ENCODE results near the gene ACTBL2. TPM values are rescaled to one million over a fixed set of nuclear protein-coding genes. Genes with fewer than 3 reads are reported as not detected.

Gene ACTBL2
- total and polyA plus RNA-seq, 2 of the 13 experiments (the other 11 are each of a cell fraction or from before 2014, with no cell fraction given): not detected

GRCh38 chr5:57448751-57449150 is 33.9 kb downstream of the ACTBL2 start:
- 0% methylated on average over 1 of the region's 1 CpG for WGBS (ENCODE audit: low lambda C conversion rate)
- Histone ChIP-seq H3K4me2 (ENCODE audit: low read depth, low read length) (no peak overlapping the region), H3K9me3 (ENCODE audit: low read length) (no peaks in the 10 kb centered on the region), H3K9ac (ENCODE audit: insufficient read depth, low read depth, low read length) (no peak overlapping the region), H3K27me3 (ENCODE audit: control insufficient read depth in 1 of 2, insufficient read depth in 2 of 2, low read length in 2 of 2) (no peaks in the 10 kb centered on the region), H2AFZ (ENCODE audit: low read length) (no peak overlapping the region), H3K4me1 (ENCODE audit: insufficient read depth, low read length) (no peaks in the 10 kb centered on the region), H3K27ac (ENCODE audit: extremely low read length, insufficient read depth, low read length) (no peak overlapping the region), H4K20me1 (ENCODE audit: insufficient read depth, low read length) (no peaks in the 10 kb centered on the region), H3K79me2 (ENCODE audit: insufficient read depth, low read length) (no peaks in the 10 kb centered on the region), H3K36me3 (replicated peaks in 1 of 2; ENCODE audit: control insufficient read depth in 1 of 2, insufficient read depth in 2 of 2, low read length in 2 of 2) (no peaks in the 10 kb centered on the region), H3K4me3 (replicated peaks in 1 of 3; ENCODE audit: insufficient read depth in 1 of 3, low read depth in 2 of 3, low read length in 3 of 3) (no peak overlapping the region)
- FAIRE-seq (no peak), DNase-seq (ENCODE audit: low spot score) (no peak), ATAC-seq (no peak)
- ChIA-PET CTCF (ENCODE audit: low intra/inter-chr PET ratio, low total read pairs) (no interaction called here), POLR2A (no interaction called here)
- BruUV-seq (replicated peaks): no TSS peak
- in situ Hi-C loops (cut with HindIII; ENCODE audit: extremely low pct_ligation_motif_present, low pct_unique_long_range_greater_than_20kb): no loop called here
- intact Hi-C loops (cut with micrococcal nuclease; ENCODE audit: unreplicated experiment): no loop called here
- TF ChIP-seq, protein P1, sequence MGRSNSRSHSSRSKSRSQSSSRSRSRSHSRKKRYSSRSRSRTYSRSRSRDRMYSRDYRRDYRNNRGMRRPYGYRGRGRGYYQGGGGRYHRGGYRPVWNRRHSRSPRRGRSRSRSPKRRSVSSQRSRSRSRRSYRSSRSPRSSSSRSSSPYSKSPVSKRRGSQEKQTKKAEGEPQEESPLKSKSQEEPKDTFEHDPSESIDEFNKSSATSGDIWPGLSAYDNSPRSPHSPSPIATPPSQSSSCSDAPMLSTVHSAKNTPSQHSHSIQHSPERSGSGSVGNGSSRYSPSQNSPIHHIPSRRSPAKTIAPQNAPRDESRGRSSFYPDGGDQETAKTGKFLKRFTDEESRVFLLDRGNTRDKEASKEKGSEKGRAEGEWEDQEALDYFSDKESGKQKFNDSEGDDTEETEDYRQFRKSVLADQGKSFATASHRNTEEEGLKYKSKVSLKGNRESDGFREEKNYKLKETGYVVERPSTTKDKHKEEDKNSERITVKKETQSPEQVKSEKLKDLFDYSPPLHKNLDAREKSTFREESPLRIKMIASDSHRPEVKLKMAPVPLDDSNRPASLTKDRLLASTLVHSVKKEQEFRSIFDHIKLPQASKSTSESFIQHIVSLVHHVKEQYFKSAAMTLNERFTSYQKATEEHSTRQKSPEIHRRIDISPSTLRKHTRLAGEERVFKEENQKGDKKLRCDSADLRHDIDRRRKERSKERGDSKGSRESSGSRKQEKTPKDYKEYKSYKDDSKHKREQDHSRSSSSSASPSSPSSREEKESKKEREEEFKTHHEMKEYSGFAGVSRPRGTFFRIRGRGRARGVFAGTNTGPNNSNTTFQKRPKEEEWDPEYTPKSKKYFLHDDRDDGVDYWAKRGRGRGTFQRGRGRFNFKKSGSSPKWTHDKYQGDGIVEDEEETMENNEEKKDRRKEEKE (IDR thresholded peaks at IDR 0.05): no peak
- TF ChIP-seq CBX1 (IDR thresholded peaks at IDR 0.05; ENCODE audit: low read depth) (no peak), SP4 (CRISPR knock-in tag; IDR thresholded peaks at IDR 0.05) (no peak), DR1 (CRISPR knock-in tag; IDR thresholded peaks at IDR 0.05) (no peak), EZH2 (conservative IDR thresholded peaks at IDR 0.05; ENCODE audit: low read depth, low read length) (no peak), ZNF446 (CRISPR knock-in tag; IDR thresholded peaks at IDR 0.05) (no peak), MZF1 (CRISPR knock-in tag; IDR thresholded peaks at IDR 0.05; ENCODE audit: borderline replicate concordance) (no peak), MTERF4 (CRISPR knock-in tag; IDR thresholded peaks at IDR 0.05) (no peak), ZNF557 (CRISPR knock-in tag; IDR thresholded peaks at IDR 0.05) (no peak), ZNF713 (CRISPR knock-in tag; IDR thresholded peaks at IDR 0.05) (no peak), KDM5A (IDR thresholded peaks at IDR 0.05; ENCODE audit: borderline replicate concordance, low read length) (no peak), SP5 (CRISPR knock-in tag; IDR thresholded peaks at IDR 0.05; ENCODE audit: borderline replicate concordance, low read depth) (no peak), ZBTB49 (CRISPR knock-in tag; IDR thresholded peaks at IDR 0.05; ENCODE audit: borderline replicate concordance) (no peak), ZNF639 (CRISPR knock-in tag; conservative IDR thresholded peaks at IDR 0.05) (no peak), ZNF496 (CRISPR knock-in tag; IDR thresholded peaks at IDR 0.05; ENCODE audit: insufficient replicate concordance) (no peak), POLR2A (IDR thresholded peaks at IDR 0.05; ENCODE audit: insufficient read depth in 1 of 2, low read depth in 2 of 2, low read length in 2 of 2) (no peak), ZNF367 (CRISPR knock-in tag; IDR thresholded peaks at IDR 0.05; ENCODE audit: borderline replicate concordance) (no peak)
- TF ChIP-seq, protein P2, sequence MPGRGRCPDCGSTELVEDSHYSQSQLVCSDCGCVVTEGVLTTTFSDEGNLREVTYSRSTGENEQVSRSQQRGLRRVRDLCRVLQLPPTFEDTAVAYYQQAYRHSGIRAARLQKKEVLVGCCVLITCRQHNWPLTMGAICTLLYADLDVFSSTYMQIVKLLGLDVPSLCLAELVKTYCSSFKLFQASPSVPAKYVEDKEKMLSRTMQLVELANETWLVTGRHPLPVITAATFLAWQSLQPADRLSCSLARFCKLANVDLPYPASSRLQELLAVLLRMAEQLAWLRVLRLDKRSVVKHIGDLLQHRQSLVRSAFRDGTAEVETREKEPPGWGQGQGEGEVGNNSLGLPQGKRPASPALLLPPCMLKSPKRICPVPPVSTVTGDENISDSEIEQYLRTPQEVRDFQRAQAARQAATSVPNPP (CRISPR knock-in tag; IDR thresholded peaks at IDR 0.05): no peak

Measured in HepG2 (cell line).